HG02981 (cell line): ENCODE results near the gene ZNF57.
"Not testable (repeated sequence)": the region's sequence is repeated elsewhere in the genome, so short reads cannot be mapped to it uniquely, and the experiment has no call there.

Source experiments
- ATAC-seq: cut with Tn5 transposase; IDR thresholded peaks from one replicate; pipeline ENCODE4 v1.9.1; 2021; ENCODE audit warnings: mild to moderate bottlenecking, moderate library complexity; ENCODE audit not compliant: unreplicated experiment

ZNF57 gene

GRCh38 chr19:2900296-2901252 lies at the start of gene ZNF57:
Gene ZNF57, plus strand, starts transcription at chr19:2900928. Its CDS starts 118 bp downstream, at chr19:2901046.
- peak; percentile 89 for ATAC-seq

DNA sequence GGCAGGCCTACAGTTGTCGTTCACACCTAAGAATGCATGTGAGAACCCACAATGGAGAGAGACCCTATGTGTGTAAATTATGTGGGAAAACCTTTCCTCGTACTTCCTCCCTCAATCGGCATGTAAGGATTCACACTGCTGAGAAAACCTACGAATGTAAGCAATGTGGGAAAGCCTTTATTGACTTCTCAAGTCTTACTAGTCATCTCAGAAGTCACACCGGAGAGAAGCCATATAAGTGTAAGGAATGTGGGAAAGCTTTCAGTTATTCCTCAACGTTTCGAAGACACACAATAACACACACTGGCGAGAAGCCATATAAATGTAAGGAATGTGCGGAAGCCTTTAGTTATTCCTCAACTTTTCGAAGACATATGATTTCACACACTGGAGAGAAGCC lies 48.1 kb upstream of the ZNF57 start:
- no peak for ATAC-seq

DNA sequence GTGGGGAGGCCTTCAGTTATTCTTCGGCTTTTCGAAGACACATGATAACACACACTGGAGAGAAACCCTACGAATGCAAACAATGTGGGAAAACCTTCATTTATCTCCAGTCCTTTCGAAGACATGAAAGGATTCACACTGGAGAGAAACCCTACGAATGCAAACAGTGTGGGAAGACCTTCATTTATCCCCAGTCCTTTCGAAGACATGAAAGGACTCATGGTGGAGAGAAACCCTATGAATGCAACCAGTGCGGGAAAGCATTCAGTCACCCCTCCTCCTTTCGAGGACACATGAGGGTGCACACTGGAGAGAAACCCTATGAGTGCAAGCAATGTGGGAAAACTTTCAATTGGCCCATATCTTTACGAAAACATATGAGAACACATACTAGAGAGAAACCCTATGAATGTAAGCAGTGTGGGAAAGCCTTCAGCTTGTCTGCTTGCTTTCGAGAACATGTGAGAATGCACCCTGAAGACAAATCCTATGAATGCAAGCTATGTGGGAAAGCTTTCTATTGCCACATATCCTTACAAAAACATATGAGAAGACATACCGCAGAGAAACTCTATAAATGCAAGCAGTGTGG lies 47.6 kb upstream of the ZNF57 start:
- ATAC-seq, result no peak

DNA sequence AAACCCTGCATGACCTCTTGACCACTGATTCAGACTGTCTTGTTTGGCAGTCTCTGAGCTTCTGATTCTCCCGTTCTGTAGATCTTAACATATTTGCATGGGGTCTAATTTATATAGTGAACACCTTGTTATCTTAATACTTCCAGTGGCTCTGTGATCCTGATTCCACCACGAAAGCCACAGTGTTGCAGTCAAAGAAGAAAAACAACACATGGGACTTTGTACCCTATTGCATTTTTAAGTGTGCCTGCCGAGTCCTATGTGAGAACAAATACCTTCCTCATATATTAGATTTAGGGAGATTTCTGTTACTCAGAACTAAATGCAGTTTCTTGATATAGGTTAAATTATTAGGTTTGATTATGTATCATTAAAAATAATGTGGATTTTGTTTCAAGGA lies 45.9 kb upstream of the ZNF57 start:
- ATAC-seq, result no peak

DNA sequence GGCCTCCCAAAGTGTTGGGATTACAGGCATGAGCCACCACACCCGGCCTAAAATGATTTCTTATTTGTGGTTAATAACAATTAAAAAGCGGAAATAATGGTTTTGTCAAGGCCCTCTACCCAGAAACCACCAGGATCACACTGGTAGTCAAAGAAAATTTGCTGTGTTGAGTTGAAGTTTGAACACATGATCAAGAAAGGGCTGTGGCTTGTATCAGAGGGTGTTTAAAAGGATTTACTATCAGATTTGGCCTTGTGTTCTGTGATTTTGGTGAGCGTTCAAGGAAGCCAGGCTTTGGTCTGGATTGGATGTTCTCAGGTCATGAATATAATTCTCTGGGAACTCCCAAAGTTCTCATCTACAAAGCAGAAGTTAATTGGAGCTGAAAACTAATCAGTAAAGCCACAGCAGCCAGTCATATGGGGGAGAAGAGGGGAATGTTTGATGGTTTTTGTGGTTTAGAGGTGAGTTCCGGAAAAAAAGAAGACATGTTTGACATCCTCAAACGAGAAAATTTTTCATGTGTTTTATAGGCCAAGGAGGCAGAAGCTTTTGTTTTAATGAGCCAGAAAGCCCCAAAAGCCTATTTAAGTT lies 44.2 kb upstream of the ZNF57 start:
- ATAC-seq, result no peak

DNA sequence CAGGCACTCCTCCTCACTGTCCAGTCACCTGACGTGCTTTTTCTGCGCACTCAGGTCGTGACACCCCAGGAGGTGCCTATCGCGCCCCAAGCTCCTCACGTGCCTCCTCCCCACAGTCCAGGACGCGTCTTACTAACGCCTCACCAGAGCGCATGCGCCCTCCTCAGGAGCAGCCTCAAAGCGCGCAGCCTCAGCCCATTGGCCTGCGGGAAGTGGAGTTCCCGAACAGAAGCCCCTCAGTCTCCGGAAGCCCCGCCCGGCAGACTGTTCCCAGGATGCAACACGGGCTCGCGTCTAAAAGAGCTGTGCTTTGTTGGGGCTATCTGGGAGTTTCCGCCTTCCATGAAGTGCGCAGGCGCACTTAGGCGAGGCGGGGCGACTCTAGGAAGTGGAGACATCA lies 41.9 kb upstream of the ZNF57 start:
- ATAC-seq, result no peak

- ATAC-seq, result no peak
Observed at GRCh38 chr19:2863816-2864215, 36.9 kb upstream of the ZNF57 start.

GRCh38 chr19:2865334-2866100 lies 35.2 kb upstream of the ZNF57 start:
- no peak for ATAC-seq

DNA sequence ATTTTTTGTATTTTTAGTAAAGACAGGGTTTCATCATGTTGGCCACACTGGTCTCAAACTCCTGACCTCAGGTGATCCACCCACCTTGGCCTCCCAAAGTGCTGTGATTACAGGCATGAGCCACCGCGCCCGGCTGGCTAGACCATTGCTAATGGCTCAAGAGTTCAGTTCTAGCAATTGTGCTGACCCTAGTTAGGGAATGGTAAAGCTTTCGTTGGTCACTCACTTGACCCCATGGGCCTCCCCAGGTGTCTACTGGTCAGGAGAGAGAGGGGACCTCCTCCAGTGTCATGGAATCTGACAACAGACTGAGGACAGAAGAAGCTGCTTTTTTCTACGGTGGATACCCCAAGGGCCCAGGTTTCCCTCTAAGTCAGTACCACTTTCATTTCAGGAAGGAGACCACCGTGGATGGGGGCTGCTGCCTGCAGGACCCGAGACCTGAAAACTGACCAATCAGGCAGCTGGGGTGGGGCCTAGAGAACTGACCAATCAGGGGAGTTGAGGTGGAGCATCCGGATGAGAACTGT lies 34.2 kb upstream of the ZNF57 start:
- no peak for ATAC-seq

GRCh38 chr19:2867025-2867991 lies 33.4 kb upstream of the ZNF57 start, which contains the start of gene ZNF556:
Gene ZNF556, plus strand, starts transcription at chr19:2867335. Its CDS starts 87 bp downstream, at chr19:2867422.
- ATAC-seq, result no peak

DNA sequence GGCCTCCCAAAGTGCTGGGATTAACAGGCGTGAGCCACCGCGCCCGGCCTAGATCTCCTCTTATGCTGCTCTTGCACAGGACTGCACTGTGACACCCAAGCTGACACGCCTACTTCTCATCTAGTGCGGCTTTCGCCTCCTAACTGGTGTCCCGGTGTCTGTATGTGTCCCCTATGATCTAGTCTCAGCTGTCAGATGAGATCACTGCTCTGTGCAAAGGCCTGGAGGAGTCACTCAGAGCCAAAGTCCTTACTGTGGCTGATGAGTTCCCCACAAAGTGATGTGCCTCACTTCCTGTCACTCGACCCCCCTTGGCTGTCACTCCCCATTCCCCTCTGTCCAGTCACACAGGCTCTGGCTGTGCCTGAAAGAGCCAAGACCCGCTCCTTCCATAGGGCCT lies 31.1 kb upstream of the ZNF57 start:
- ATAC-seq, result no peak

DNA sequence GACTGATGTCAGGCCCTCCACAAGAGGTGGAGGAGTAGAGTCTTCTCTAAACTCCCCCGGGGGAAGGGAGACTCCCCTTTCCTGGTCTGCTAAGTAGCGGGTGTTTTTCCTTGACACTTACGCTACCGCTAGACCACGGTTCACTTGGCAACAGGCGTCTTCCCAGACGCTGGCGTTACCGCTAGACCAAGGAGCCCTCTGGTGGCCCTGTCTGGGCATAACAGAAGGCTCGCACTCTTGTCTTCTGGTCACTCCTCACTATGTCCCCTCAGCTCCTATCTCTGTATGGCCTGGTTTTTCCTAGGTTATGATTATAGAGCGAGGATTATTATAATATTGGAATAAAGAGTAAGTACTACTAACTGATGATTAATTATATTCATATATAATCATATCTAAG lies 28.6 kb upstream of the ZNF57 start:
- ATAC-seq, result not testable (repeated sequence)

- ATAC-seq, result no peak
Observed at GRCh38 chr19:2877398-2878331, 23.1 kb upstream of the ZNF57 start.

- ATAC-seq, result no peak
Observed at GRCh38 chr19:2883686-2884439, 16.9 kb upstream of the ZNF57 start.

DNA sequence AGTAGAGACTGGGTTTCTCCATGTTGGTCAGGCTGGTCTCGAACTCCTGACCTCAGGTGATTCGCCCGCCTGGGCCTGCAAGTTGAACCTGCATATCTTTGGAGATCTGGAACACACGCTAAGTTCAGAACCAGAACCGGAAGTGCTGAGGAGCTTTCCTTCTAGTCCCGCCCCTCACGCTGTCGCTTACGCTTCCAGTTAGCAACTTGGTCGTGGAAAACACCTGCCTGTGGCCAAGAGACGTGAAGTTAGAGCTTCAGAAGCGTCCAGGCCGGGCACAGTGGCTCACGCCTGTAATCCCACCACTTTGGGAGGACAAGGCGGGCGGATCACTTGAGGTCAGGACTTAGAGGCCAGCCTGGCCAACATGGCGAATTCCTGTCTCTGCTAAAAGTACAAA lies 15.0 kb upstream of the ZNF57 start:
- ATAC-seq, result no peak

DNA sequence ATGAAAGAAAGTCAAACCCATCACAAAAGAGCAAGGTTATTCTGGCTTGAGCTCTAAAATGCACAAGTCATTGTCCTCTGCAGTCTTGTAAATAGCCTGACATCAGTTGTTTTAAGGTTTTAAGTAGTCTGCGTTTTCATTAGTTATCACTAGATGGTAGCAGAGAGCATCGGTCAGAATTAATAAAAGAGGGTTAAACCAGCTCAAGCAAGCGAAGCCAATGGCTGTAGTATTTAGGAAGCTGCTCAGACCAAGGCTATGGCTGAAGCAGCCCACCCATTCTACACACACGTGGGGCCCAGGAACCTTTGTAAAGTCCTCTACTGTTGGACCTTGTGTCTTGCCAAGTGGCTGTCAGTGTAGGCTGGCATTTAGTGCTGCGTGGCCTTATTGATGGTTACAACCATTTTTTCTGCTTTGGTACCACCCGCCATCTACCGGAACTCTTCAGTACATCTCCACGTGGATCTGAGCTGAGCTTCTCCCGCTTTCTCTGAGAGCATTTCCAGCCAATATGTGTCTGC lies 13.3 kb upstream of the ZNF57 start:
- ATAC-seq, result no peak

DNA sequence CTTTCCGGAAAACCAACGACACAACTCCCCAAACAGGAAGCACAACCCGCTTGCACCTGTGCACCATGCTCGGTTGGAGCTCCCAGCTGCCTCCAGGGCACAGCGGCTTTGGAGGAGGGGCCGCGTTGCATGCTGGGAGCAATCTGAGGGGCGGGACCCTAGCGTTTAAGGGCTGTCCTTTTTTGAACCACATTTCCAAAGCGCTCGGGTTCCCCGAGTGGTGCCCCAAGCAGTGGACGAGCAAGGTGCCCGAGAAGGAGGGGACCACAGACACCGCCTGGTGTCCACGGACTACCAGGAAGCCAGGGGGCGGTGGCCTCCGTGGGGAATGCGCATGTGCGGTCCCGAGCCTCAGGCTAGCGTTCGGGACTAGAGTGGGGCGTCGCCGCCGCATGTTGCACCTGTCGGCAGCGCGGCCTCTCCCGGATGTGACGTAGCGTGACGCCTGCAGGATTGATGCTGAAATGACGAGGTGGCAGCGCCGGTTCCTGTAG lies 11.9 kb upstream of the ZNF57 start:
- no peak for ATAC-seq
